GM23338 (cell line): Measurements from ENCODE around the gene SETBP1.

Source experiments
- CREB1 ChIP-seq: fragments of 250-450 bp; sonication (Bioruptor Pico); IDR thresholded peaks from 2 replicates; pipeline ENCODE4 v1.5.0; 2020; ENCODE audit warnings: low read depth, mild to moderate bottlenecking, moderate library complexity
- EZH2 ChIP-seq: fragments of 200-600 bp; sonication (generic); IDR thresholded peaks from one replicate; pipeline ENCODE4 v1.8.0; 2017; ENCODE audit warnings: antibody characterized with exemption, mild to moderate bottlenecking, low read depth; ENCODE audit not compliant: unreplicated experiment
- EZH2phosphoT487 ChIP-seq: fragments of 200-600 bp; sonication (generic); IDR thresholded peaks from one replicate; pipeline ENCODE4 v1.8.1; 2018; ENCODE audit warnings: antibody characterized with exemption; ENCODE audit not compliant: unreplicated experiment
- JUNB ChIP-seq: IDR thresholded peaks from one replicate; pipeline ENCODE4 v1.6.1; 2016; ENCODE audit warnings: antibody characterized with exemption; ENCODE audit not compliant: unreplicated experiment
- NANOG ChIP-seq: IDR thresholded peaks from 2 replicates; pipeline ENCODE4 v1.6.1; 2016; ENCODE audit warnings: antibody characterized with exemption, borderline replicate concordance
- POLR2AphosphoS5 ChIP-seq: IDR thresholded peaks from 2 replicates; pipeline ENCODE4 v1.6.1; 2016; ENCODE audit warnings: antibody characterized with exemption, low read depth
- ZNF114 ChIP-seq: fragments of 250-450 bp; sonication (Bioruptor Pico); IDR thresholded peaks from 2 replicates; pipeline ENCODE4 v1.5.0; 2020; ENCODE audit warnings: mild to moderate bottlenecking, moderate library complexity
- TF ChIP-seq, protein P1 (sequence below), 2 experiments: fragments of 200-600 bp in 1 of 2; sonication (generic) in 1 of 2; conservative IDR thresholded peaks; 2 replicates each; pipeline versions ENCODE4 v1.5.1 to v1.6.1; 2016 to 2017; ENCODE audit warnings: antibody characterized with exemption in 2 of 2, low read depth in 2 of 2, mild to moderate bottlenecking in 2 of 2, moderate library complexity in 1 of 2
- TF ChIP-seq, protein P2 (sequence below): IDR thresholded peaks from one replicate; pipeline ENCODE4 v1.6.1; 2018; ENCODE audit warnings: antibody characterized with exemption; ENCODE audit not compliant: unreplicated experiment
- TF ChIP-seq, protein P3 (sequence below): IDR thresholded peaks from 2 replicates; pipeline ENCODE4 v1.6.1; 2016; ENCODE audit warnings: antibody characterized with exemption

DNA sequence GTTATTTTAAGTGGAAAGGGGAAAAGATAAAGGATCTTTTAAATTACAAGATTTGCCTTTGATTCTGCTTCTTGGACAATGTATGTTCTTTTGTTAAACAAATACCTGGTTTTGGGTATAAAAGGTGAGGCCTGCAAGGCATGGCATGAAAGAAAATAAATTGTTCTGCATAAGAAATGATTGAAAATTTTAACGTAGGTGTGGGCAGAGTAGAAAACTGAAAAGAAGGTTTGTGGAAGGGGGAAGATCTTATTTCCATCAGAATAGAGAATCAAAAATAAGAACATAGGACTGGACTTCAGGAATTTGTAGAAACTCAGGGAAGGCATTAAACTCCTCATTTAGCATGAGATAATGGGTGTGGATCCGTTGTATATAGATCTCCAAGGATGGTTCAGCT, 153.1 kb downstream of the SETBP1 start:
- TF ChIP-seq JUNB (no peak), ZNF114 (no peak), EZH2 (no peak), EZH2phosphoT487 (no peak), POLR2AphosphoS5 (no peak), CREB1 (CRISPR knock-in tag) (no peak), NANOG (no peak)
- TF ChIP-seq, protein P1, sequence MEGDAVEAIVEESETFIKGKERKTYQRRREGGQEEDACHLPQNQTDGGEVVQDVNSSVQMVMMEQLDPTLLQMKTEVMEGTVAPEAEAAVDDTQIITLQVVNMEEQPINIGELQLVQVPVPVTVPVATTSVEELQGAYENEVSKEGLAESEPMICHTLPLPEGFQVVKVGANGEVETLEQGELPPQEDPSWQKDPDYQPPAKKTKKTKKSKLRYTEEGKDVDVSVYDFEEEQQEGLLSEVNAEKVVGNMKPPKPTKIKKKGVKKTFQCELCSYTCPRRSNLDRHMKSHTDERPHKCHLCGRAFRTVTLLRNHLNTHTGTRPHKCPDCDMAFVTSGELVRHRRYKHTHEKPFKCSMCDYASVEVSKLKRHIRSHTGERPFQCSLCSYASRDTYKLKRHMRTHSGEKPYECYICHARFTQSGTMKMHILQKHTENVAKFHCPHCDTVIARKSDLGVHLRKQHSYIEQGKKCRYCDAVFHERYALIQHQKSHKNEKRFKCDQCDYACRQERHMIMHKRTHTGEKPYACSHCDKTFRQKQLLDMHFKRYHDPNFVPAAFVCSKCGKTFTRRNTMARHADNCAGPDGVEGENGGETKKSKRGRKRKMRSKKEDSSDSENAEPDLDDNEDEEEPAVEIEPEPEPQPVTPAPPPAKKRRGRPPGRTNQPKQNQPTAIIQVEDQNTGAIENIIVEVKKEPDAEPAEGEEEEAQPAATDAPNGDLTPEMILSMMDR (conservative IDR thresholded peaks at IDR 0.05; ENCODE audit: low read depth in 2 of 2): no peak
- TF ChIP-seq, protein P2, sequence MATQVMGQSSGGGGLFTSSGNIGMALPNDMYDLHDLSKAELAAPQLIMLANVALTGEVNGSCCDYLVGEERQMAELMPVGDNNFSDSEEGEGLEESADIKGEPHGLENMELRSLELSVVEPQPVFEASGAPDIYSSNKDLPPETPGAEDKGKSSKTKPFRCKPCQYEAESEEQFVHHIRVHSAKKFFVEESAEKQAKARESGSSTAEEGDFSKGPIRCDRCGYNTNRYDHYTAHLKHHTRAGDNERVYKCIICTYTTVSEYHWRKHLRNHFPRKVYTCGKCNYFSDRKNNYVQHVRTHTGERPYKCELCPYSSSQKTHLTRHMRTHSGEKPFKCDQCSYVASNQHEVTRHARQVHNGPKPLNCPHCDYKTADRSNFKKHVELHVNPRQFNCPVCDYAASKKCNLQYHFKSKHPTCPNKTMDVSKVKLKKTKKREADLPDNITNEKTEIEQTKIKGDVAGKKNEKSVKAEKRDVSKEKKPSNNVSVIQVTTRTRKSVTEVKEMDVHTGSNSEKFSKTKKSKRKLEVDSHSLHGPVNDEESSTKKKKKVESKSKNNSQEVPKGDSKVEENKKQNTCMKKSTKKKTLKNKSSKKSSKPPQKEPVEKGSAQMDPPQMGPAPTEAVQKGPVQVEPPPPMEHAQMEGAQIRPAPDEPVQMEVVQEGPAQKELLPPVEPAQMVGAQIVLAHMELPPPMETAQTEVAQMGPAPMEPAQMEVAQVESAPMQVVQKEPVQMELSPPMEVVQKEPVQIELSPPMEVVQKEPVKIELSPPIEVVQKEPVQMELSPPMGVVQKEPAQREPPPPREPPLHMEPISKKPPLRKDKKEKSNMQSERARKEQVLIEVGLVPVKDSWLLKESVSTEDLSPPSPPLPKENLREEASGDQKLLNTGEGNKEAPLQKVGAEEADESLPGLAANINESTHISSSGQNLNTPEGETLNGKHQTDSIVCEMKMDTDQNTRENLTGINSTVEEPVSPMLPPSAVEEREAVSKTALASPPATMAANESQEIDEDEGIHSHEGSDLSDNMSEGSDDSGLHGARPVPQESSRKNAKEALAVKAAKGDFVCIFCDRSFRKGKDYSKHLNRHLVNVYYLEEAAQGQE: no peak
- TF ChIP-seq, protein P3, sequence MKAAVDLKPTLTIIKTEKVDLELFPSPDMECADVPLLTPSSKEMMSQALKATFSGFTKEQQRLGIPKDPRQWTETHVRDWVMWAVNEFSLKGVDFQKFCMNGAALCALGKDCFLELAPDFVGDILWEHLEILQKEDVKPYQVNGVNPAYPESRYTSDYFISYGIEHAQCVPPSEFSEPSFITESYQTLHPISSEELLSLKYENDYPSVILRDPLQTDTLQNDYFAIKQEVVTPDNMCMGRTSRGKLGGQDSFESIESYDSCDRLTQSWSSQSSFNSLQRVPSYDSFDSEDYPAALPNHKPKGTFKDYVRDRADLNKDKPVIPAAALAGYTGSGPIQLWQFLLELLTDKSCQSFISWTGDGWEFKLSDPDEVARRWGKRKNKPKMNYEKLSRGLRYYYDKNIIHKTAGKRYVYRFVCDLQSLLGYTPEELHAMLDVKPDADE: no peak
